Dermis microvascular lymphatic vessel endothelial cell (primary cell): ENCODE data around the gene ERC1. TPM values are rescaled to one million over a fixed set of nuclear protein-coding genes. Genes with fewer than 3 reads are reported as not detected.
"Not testable (repeated sequence)": the region's sequence is repeated elsewhere in the genome, so short reads cannot be mapped to it uniquely, and the experiment has no call there.

ENCODE experiments used
- DNase-seq, 2 donors: peaks; one replicate each; pipeline versions ENCODE4 v3.0.0 to v3.0.0-alpha.2; 2010; ENCODE audit warnings: low read depth in 2 of 2
- total RNA-seq: library from RNA; depleted of rRNA; stranded (reverse); fragments of >200 nt; gene quantifications from 2 replicates; pipeline ENCODE4 v1.2.1, GENCODE V29; 2014

ERC1 gene
- total RNA-seq, 1 donor from 2014 or later = 18.4 TPM

DNA sequence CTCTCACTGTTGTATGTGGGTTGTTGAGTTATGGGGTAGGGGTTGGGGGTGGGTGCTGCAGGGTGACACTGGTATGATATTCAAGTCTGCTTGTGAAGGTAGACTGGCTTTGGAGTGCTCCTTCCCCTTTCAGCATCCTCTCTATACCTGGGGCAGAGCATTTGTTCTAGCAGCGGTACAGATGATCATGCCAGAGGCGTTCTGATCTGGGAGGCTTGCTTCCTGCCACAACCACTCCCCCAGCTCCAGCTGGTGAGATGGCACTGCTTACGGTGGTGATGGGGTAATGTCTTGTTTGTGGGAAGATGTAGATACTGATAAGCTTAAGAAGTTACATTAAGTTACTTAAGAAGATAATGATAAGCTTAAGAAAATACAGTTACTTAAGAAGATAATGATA is 131.8 kb downstream of the ERC1 start:
- DNase-seq = no peak

DNA sequence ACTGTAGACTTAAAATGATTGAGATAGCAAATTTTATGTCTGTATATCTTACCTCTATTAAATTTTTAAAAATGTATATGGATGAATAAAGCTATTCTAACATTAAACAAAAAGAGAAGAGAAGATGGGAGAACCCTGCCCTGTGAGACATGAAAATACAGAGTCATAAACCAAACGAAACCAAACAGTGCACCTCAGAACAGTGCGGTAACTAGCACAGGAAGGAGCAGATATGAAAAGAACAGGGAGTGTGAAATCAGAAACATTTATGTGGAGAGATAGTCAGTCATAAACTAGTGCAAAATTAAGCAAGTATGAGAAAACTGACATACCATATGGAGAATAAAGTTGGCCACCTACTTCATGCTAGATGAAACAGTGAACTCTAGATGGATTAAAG is 135.1 kb downstream of the ERC1 start:
- DNase-seq = no peak

- DNase-seq = no peak
These were observed 136.0 kb downstream of the ERC1 start for GRCh38 chr12:1127021-1127420.

DNA sequence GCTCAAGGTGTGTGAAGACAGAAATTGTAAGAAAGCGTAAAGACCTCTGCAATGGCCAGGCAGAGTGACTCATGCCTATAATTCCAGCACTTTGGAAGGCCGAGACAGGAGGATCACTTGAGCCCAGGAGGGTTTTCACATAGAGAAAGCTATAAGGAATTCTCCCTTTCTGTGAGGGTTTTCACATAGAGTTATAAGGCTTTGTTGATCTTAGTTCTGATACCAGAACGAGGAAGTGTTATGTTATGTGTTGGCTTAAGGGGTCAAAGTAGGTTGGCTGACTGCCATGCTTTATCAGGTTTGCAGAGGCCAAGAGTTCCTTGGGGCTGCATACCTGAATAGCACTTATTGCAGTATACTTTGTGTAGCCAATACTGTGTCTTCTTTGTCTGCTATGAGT is 139.1 kb downstream of the ERC1 start:
- peak in 1 of 2 donors; percentile 83 for DNase-seq

DNA sequence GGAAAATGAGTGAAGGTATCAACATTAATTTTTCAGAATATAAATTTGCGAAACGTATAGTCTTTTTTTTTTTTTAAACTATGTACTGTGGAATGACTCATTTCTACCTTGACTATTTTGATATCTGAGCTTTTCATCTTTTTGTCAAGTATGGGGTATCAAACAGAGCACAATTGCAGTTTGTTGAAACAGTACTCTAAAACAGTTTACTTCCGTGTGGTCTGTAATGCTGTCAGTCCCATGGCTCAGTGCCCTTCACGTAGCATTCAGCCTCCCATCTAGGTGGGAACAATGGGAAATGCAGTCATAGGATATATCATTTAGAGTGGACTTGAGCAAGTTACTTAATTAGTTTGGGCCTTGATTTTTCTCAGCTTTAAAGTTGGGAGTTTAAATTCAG is 139.5 kb downstream of the ERC1 start:
- peak; percentile 30 to 67 for DNase-seq

DNA sequence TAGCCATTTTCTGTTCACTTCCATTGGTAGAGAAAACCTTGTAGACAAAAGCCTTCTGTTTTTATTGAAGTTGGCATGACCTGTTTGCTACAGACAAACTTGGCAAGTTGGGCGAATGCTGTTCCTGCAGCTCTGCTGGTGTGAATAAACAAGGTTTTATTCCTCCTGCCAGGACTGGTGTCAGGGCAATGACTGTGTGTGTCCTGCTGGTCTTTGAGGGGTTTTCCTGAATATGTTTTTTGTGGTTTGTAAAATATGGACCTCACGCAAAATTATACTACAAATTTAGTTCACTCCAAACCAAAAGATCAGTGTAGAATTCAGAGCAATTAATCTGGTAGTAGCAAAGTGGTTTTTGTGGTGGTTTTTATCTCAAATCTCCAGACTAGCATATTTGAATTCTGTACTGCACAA is 140.8 kb downstream of the ERC1 start:
- peak in 1 of 2 donors; percentile 11 for DNase-seq

GRCh38 chr12:1132311-1132710 is 141.3 kb downstream of the ERC1 start:
- DNase-seq = no peak

- DNase-seq = no peak
These were observed 147.7 kb downstream of the ERC1 start for GRCh38 chr12:1138691-1139090.

- not testable (repeated sequence) for DNase-seq
These were observed 155.7 kb downstream of the ERC1 start for GRCh38 chr12:1146758-1147157.

GRCh38 chr12:1147821-1148220 is 156.8 kb downstream of the ERC1 start:
- DNase-seq = no peak

DNA sequence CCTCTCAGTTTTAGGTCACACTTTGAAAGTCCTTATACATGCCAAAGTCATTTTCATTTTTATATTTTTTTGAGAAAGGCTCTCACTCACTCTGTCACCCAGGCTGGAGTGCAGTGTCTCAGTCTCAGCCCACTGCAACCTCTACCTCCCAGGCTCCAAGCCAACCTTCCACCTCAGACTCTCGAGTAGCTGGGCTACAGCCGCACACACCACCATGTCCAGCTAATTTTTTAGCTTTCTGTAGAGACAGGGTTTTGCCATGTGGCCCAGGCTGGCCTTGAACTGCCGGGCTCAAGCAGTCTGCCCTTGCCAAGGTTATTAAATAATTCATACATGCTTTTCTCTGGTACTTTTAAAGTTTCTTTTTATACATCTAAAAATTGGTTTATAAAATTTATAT is 166.0 kb downstream of the ERC1 start:
- no peak for DNase-seq

GRCh38 chr12:1161197-1161596 is 170.2 kb downstream of the ERC1 start:
- no peak for DNase-seq

DNA sequence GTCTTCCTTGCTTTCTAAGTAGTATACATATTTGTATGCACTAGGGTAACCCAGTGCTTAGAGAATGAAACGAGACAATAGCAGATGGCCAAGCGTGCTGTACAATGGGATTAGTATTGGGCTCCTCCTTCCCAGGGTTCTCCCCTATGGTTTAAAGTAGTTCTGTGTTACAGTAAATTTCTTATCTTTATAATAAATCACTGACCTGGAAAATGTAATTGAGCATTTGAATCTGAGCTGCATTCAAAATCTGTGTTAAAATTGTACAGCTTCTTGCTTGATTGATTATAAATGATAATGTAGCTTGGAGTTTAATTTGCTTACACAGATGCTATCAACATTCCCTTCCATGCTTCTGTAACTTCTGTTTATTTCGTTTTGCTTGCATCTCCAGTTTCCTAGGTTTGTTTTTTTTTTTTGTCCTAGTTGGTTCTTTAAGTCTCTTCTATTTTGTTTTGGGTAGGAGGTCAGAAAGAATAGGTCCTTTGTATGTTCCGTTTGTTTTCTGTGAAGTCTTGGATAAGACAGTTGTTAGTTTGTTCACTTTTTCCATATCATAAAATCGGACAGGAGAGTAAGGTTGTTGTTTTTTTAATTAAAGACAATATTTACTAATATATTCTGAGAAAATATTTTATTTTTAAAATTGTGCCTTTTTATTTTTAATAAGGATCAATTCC is 171.2 kb downstream of the ERC1 start:
- no peak for DNase-seq

DNA sequence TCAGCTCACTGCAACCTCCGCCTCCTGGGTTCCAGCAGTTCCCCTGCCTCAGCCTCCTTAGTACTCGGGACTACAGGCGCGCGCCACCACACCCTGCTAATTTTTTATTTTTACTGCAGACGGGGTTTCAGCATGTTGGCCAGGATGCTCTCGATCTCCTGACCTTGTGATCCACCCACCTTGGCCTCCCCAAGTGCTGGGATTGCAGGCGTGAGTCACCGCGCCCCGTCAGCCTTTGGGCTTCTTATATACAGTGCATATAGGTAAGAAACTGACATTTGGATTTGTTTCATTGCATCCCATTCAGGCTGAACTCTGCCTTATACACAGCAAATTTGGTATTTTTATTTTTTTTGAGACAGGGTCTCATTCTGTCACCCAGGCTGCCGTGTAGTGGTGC is 176.8 kb downstream of the ERC1 start:
- no peak for DNase-seq

DNA sequence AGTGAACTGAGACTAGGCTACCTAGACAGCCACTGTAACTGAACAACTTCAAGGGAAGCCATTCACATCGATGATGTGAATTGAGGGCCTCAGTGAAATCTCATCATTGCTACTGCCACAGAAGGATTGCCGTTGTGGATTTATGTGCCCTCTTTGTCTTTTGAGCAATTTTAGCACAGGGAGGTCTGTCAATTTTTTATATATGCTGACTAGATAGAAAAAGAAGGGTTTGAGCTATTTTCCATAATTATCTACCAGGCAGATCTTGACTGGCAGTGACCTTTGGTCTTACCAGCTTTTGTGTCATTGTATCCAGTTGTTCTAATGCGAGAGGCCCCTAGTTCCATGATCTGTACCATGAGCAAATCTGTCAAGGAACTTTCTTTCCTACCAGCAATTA is 179.4 kb downstream of the ERC1 start:
- no peak for DNase-seq

- peak; percentile 6 to 79 for DNase-seq
These were observed 180.8 kb downstream of the ERC1 start for GRCh38 chr12:1171657-1172408.

GRCh38 chr12:1173781-1174617 is 183.0 kb downstream of the ERC1 start:
- no peak for DNase-seq

- DNase-seq = no peak
These were observed 183.6 kb downstream of the ERC1 start for GRCh38 chr12:1174659-1175058.

DNA sequence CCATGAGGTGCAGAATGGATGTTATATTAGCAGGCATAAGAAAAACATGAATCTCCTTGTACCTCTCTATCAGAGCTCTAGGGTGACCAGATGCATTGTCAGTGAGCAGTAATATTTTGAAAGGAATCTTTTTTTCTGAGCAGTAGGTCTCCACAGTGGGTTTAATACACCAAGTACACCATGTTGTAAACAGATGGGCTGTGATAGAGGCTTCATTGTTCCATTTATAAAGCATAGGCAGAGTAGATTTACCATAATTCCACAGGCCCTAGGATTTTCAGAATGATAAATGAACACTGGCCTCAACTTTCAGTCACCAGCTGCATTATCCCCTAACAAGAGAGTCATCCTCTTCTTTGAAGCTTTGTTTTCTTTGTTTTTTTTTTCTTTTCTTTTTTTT is 185.2 kb downstream of the ERC1 start:
- DNase-seq = no peak

DNA sequence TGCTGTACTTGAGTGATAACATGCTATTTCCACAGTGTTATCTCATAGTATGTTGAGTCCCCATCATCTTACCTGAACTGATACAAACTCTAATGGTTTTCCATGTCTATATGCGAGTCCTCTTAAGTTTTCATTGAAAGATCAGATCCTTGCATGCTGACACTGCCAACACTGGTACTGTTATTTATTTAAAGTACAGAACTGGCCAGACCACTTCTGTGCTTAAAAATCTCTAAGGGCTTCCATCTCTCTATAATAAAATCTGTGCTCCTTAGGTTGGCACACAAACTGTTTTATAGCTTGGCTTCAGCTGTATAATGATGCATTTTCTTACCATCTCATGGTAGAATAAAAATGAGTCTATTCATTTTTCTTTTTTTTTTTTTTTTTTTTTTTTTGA is 188.1 kb downstream of the ERC1 start:
- DNase-seq = no peak

DNA sequence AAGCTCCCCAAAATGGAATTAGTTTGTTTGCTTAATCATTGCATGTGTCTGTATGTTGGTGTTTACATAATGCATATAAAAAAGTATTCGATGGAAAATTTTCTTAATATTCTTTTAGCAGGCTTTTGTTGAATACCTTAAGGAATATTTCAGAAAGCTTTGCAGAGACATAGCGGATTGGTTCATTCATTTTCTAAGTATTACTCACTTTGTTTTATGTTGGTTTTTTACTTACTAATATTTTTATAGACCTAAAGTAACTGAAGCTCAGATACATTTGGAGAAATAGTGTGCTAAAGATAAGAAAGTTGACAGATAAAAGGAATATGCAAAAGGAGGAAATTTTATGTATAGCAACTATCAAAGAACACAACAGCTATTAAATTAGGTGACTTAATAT is 191.0 kb downstream of the ERC1 start:
- no peak for DNase-seq

DNA sequence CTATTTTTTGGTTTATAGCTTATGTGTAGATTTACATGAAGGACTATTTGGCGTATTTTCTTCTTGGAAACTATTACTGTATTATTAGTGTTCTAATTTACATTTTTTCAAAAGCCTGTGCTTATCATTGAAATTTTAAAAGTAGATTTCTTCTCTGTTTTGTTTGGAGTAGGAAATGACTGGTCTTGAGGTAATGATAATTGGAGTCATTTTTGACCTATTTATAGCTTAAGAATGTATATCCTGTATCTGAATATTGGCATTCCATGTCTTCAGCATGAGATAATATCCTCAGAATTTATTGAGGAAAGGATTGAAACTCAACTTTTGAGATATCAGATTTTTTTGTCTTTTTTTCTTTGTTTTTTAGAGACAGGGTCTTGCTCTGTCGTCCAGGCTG is 193.4 kb downstream of the ERC1 start:
- DNase-seq = peak in 1 of 2 donors; percentile 39
